Measurements from ENCODE around the gene VRK1.
"Not testable (repeated sequence)": the region's sequence is repeated elsewhere in the genome, so short reads cannot be mapped to it uniquely, and the experiment has no call there.

The VRK1 gene

DNA sequence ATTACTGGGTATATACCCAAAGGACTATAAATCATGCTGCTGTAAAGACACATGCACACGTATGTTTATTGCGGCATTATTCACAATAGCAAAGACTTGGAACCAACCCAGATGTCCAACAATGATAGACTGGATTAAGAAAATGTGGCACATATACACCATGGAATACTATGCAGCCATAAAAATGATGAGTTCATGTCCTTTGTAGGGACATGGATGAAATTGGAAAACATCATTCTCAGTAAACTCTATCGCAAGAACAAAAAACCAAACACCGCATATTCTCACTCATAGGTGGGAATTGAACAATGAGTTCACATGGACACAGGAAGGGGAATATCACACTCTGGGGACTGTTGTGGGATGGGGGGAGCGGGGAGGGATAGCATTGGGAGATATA is 86.8 kb downstream of the VRK1 start:
- DNase-seq (ENCODE audit: low spot score): not testable (repeated sequence)

DNA sequence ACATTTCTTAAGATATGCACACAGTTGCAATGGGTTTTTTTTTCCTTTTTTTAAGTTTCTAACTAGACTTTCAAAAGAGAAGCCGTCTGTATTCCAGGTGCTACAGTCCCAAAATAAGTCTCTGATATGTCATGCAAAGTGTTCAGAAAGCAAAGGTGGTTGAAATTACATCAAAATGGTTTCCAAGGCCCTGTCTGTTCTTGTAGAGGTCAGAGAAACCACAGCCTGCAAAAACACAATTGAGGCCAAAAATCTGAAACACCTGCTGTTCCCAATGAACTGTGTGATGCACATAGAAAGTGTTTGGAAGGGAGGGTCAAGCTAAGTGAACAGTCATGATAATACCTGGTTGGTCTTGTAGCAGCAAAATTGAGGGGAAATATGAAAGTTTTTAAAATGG is 91.0 kb downstream of the VRK1 start:
- DNase-seq (ENCODE audit: low spot score): no peak

DNA sequence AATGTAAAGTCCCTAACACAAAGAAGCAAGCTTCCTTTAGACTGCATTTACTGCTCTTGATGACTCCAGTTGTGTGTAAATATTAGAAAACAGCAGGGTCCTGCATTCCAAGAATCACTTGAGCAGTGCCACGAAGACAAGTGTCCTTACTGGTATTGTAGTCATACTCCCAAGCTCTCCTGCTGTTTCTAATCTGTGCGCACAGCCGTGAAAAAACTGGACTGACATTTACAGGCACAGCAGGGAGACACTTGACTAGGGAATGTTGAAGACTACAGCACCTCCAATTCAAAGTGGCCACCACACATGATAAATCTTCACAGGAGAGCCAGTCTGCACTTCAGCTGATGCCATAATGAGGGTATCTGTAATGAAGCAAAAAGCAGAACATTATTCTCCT is 91.4 kb downstream of the VRK1 start:
- no peak for DNase-seq (ENCODE audit: low spot score)

DNA sequence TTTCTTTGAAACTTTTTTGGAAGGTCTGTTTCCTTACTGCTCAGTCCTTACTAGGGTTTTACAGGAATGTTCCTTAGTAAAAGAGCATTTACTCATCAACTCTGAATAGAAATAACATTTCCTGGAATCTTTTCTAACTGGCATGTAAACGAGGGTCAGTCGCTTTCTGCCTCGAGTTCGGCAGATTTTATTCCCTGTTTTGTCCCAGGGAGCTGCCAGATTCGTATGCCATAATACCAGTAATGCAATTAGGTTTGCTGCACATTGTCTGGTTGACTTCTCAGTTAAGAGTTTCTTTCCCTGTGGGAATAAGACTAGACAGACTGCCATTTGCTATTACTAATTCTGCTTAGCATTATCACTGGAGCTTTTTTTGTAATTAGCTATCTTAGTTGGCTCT is 91.9 kb downstream of the VRK1 start:
- DNase-seq (ENCODE audit: low spot score): no peak

DNA sequence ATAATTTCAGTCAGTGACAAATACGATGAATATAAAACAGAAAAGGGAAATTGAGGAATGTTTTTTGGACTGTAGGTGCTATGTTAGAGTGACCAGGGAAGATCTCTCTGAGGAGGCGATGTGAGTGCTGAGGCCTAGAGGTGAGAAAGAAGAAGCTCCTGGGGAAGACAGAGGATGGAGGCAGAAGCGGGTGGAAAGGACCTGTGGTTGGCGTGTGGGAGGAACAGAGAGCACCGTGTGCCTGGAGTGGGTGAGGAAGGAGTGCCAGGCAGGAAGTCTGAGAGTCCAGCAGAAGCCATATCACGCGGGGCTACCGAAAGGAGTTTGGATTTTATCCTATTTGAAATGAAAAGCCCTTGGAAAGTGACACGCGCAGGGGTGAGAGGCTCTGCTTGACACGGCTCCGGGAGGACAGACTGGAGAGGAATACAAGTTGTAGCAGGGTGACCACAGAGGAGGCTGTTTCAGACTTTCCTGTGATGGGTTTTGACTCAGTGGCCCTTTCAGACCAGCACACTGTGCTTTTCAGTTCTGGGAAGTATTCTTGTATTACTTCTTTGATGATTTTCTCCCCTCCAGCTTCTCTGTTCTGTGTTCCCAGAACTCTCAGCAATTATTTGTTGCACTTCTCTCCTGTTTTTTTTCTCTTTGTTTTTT is 96.9 kb downstream of the VRK1 start:
- no peak for DNase-seq (ENCODE audit: low spot score)

DNA sequence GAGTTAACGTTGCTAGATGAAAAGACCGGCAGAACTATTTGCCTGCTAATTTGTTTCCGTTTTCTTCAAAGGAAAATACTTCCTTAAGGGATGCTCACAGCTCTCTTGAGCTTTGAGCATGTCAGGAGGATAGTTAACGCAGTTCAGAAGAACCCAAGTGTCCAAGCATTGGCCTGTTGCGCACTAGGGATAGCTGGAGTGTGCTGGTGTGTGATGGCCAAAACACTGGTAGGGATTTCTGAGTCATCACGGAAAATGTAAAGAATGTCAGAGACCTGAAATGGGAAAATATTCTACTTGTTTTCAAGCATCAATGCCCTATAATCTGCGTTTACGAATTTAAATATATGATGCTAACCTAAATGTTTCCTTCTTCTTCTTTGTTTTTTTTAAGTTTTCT is 97.8 kb downstream of the VRK1 start:
- no peak for DNase-seq (ENCODE audit: low spot score)

DNA sequence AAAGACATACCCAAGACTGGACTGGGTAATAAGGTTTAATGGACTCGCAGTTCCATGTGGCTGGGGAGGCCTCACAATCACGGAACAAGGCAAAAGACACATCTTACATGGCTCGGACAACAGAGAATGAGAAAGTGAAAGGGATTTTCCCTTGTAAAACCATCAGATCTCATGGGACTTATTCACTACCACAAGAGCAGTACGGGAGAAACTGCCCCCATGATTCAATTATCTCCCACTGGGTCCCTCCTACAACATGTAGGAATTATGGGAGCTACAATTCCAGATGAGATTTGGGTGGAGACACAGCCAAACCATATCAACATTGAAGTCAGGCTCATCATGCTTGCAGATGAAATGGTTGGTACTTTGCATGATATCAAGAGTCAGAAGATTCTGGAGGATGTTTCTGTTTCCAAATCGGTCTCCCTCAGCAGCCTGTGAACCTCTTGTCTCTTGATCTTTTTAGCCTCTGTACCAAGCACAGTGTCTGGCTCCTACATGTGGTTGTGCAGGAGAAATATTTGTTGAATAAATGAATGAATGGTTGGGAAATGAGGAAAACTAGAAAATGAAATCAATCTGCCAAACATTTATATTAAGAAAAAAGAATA is 98.6 kb downstream of the VRK1 start:
- DNase-seq (ENCODE audit: low spot score): no peak

DNA sequence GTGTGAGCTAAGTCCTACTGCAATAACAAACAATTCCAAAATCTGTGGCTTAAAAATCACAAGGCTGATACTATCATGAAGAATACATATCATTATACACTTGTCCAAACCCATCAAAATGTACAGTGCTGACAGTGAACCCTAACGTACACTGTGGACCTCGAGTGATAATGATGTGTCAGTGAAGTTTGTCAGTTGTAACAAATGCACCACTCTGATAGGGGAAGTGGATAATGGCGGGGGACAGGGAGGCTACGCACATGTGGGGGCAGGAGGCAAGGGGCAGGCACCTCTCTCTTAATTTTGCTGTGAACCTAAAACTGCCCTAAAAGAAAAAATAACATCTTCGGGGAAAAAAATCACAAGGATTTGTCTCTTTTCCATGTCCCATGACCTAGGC is 100.0 kb downstream of the VRK1 start:
- DNase-seq (ENCODE audit: low spot score): no peak

DNA sequence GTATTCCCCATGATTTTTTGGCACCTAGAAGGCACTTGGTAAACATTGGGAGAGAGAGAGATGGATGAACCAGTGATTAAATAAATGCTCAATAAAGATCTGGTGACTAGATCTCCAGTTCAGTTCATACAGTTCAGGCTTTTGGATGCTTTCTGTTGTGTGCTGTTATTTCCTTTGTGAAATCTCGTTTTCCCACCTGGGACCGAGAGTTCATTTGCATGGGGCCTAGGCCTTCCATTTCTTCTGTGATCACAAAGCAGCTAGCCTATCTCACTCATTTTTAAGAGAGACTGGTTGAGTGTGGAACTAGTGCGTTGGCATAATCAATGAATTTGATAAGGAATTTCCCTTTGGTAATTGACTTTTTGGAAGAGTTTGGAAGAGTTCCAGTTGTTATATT is 104.0 kb downstream of the VRK1 start:
- DNase-seq (ENCODE audit: low spot score): no peak

DNA sequence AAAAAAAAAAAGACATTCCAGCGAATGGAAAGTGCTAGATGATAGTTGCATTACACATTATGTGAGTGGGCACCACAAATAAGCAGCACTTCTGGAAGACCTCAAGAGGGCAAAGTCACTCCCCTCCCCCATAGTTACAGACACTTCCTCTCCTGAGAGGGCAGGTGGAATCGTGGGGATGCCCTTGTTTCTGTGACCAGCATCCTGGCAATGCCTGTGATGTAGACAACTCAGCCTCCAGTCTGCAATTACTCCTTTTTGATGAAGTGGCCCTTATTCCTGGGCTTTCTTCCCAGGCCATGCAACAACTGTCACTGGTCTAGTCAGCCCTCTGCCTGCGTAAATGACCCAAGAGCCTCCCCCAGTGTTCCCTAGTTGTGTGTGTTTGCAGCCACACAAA is 104.8 kb downstream of the VRK1 start:
- no peak for DNase-seq (ENCODE audit: low spot score)

DNA sequence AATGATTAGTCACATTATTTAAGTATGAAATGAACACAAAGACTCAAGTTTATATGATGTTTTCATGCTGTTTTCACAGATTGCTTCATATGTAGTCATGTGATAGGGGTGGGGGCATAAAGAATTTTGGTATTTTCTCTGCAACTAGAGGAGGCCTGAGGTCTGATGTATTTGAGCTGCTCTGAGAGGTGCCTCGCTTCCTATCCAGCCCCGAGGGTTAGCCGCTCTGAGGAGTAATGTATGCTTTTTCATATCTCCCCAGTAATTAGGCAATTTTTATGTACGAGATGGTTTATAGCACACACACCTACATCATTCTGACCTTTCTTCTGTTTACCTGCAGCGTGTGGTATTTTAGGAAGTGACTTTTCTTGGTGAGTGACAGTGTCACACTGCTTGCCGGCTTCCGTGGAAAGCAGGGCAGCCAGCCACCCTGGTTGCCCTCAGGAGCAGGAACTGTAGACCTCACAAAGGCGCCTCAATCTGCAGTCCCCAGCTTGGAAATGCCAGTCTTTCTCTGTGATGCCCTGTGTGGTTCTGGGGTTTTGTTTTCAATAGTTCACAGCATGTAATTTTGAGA is 106.4 kb downstream of the VRK1 start:
- no peak for DNase-seq (ENCODE audit: low spot score)

DNA sequence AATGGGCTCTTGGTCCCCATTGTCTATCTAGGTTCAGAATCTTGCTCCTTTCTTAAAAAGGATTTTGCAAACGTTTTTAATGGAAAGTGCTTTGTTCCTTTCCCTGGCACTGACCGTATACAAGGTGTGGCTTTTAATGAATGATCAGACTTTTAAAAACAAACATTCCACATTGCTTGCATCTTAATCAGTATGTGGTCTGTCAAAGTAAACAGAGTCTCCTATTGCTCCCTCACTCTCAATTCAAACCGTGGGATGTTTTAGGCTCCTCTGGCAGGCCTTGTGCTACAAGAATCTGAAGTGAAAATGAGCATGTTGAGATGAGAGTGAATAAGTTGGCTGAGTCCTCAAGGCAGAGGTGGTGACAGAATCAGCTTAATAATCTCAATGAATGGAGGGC is 107.0 kb downstream of the VRK1 start:
- no peak for DNase-seq (ENCODE audit: low spot score)

DNA sequence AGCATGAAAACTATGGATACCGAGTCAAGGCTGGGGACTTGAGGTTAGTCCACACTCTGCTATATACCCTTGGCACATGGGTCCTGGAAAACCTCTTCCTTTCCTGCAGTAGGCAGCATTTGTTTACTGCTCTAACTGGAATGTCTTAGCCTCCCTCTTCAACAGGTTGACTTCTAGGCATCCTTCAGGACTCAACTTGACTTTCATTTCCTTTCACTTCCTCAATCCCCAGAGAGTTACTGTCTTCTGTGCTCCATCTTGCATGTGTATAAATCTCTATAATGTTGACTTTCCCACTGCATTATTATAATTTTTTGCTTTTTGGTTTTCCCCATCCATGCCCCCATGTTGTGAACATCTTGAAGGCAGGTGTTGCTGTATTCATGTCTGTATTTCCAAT is 107.9 kb downstream of the VRK1 start:
- DNase-seq (ENCODE audit: low spot score): no peak

DNA sequence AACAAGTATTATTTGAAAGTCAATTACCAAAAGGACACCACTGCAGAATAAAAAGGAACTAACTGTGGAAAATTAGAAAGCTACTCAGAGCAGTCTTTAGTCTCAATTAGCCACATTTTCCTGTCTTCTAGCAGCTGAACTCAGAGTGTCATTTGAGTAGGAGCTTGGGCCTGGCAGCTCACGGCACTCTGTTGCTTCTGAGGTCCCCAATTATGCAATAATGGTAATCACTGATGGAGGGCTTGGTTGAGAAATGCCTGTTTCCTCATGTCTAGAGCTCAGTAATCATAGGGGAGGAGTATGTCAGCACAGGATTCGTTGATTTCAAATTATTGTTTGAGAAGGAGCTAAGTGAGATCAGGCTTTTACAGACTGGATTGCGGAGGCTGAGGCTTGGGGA is 108.6 kb downstream of the VRK1 start:
- DNase-seq (ENCODE audit: low spot score): no peak

DNA sequence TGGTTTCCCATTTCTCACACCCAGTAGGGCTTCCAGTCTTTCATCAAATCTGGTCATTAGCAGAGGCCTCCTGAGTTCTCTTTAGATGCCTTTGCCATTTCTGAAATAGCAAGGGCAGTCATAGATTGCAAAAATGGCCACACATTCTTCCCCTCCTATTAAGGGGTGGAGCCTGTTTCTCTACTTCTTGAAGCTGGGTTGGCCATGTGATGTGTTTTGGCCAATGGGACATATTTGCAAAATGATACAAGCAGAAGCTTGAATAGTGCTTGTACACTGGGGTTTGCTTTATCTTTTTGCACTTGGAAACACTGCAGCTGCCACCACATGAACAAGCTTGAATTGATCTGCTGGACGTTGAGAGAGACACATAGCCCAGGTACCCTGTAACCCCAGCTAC is 109.3 kb downstream of the VRK1 start:
- no peak for DNase-seq (ENCODE audit: low spot score)

DNA sequence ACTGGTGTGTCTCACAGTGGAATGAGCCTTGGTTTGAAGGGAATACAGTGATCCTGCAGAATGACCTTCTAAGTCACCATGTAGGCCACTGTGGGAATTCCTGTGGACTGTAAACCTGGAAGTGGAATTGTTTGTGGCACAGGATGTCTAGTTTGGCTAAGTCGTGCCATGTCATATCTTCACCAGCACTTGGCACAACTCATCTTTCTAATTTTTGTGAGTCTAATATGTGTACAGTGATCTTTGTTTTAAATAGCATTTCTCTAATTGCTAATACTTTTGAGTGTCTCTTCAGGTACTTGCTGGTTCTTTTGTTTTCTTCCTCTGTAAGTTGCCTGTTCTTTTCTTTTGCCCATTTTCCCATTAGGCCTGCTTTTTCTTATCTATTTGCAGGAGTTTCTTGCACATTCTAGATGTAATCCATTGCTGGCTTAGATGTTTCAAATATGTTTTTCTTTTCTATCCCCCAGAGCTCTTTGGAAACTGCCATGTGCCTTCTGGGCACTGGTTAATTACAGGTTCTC is 112.7 kb downstream of the VRK1 start:
- DNase-seq (ENCODE audit: low spot score): no peak

DNA sequence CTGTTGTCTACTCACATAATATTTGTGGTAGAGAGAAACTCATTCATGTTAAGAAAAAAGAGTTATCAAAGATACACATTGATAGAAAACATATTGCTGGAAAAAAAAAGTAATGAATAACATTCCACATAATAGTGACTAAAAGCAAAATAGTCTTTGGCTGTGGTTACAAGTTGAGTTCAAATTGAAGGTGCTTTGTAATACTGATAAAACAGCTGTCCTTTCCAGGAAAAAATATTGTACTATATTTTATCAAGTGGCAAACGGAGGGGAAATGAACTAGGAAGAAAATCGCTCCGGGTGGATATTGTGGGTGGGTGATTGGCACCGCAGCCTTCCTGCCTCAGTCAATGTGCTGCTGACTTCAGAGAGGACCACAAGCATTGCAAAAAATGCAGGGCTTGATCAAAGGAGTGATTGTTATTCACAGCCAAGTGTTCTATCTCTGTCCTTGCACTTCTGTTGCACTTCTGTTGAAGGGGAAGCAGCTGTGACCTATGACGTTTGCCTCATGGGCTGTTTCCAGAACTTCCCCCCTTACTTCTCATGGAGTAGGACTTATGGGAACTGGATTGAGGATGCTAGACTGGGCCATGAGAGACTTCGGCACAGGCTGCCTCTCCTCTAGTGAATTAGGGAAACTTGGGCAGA is 114.4 kb downstream of the VRK1 start:
- no peak for DNase-seq (ENCODE audit: low spot score)

DNA sequence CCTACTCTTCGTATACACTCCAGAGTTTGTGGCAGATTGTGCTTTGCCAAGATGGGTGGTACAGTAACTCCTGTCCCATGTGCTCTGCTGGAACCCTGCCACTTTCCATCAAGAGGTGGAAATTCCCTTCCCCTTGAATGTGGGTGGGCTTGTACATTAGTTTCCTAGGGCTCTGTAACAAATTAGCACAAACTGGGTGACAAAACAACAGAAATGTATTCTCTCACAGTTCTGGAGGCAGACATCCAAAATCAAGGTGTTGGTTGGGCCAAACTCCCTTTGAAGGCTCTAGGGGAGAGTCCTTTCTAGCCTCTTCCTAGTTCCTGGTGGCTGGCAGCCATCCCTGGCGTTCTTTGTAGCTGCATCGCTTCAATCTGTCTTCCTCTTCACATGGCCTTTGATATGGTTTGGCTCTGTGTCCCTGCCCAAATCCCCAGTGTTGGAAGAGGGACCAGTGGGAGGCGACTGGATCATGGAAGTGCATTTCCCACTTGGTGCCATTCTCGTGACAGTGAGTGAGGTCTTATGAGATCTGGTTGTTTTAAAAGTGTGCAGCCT is 117.5 kb downstream of the VRK1 start:
- DNase-seq (ENCODE audit: low spot score): no peak

DNA sequence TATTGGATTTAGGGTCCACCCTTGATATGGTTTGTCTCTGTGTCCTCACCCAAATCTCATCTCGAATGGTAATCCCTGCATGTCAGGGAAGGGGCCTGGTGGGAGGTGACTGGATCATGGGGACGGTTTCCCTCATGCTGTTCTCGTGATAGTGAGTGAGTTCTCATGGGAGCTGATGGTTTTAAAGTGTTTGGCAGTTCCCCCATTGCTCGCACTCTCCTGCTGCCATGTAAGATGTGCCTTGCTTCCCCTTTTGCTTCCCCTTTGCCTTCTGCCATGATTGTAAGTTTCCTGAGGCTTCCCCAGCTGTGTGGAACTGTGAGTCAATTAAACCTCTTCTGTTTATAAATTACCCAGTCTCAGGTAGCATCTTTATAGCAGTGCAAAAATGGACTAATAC is 118.3 kb downstream of the VRK1 start:
- no peak for DNase-seq (ENCODE audit: low spot score)

DNA sequence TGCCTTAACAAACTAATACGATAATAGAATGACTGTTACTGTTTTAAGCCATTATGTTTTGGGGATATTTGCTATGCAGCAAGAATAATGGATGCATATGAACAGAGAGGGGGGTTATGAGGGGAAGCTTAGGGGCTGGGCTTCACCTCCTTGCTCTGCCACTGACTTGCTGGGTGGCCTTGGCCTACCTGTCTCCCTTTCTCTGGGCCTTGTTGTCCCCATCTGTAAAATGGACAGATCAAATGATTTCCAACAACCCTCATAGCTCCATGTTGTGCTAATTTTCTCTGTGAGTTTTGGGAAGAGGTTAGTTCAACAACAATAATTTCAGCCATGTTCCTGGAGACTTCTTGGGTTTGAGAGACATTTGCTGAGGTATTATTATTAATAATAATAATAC is 119.6 kb downstream of the VRK1 start:
- no peak for DNase-seq (ENCODE audit: low spot score)

DNA sequence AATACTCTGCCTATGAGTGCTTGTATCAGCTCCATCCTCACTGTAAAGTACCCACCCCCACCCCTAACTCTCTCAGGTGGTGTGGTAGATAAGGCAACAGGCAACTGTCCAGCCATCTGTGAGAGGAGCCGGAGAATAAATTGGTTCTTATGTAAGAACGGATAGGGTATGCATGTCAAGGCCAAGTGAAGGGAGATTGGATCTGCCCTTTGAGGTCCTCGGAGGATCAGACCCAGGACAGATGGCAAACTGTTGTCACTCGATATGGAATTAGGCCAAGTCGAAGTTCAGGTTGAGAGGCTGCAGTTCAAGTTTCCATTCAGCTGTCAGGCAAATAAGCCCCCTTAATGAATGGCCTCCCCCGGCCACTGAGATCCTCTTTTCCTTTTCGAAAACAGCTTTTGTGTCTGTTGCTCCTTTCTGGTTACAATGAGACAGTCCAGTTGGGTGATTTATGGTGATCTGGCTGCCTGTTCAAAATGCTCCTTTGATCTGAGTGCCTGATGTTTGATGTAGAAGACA is 120.3 kb downstream of the VRK1 start:
- DNase-seq (ENCODE audit: low spot score): no peak

DNA sequence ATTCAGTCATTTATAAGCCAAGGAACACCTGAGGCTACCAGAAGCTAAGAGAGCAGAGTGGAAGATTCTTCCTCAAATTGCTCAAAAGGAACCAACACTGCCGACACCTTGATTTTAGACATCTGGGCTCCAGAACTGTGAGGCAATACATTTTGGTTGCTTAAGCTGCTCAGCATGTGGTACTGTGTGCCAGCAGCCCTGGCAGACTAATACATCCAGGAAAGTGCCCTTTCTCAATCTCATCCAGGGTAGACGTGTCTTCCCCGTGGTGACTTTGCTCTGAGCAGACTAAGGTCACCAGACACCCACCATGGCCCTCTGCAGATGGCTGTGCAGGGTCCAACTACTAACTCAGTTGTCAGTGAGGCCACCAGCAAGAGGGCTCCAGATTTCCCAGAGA is 122.8 kb downstream of the VRK1 start:
- no peak for DNase-seq (ENCODE audit: low spot score)

DNA sequence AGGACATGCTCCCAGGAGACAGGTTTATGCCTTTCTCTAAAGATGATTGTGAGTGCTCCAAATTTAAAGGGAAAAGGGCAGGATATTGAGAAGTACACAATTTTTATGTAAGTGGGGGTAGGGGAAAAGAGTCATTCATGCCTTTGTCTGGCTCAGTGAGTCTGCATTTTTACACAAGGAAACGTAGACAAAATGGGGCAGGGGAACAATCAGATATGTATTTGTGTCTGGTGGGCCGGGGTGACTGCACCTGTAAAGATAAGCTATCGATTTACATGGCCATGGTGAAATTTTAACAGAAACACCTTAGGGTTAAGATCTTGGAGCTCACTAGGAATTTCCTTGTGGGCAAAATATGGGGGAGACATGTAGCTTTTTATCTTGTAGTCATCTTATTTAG is 123.6 kb downstream of the VRK1 start:
- no peak for DNase-seq (ENCODE audit: low spot score)

Data from CD4-positive, alpha-beta T cell treated with Interleukin-15 for 4 hours (primary cell).